GM21737 (cell line): ENCODE measurements around the gene CCIN.
"Not testable (repeated sequence)": the region's sequence is repeated elsewhere in the genome, so short reads cannot be mapped to it uniquely, and the experiment has no call there.

Experiments used
- ATAC-seq: cut with Tn5 transposase; IDR thresholded peaks from one replicate; pipeline ENCODE4 v1.9.1; 2021; ENCODE audit warnings: mild to moderate bottlenecking, moderate library complexity; ENCODE audit not compliant: unreplicated experiment

CCIN gene

GRCh38 chr9:36169166-36169565 is at the start of gene CCIN:
Gene CCIN (plus strand): TSS chr9:36169388. CDS start chr9:36169503, 115 bp downstream.
- no peak for ATAC-seq

GRCh38 chr9:36119476-36119875 is 49.7 kb upstream of the CCIN start:
- no peak for ATAC-seq

GRCh38 chr9:36120705-36121104 is 48.5 kb upstream of the CCIN start:
- ATAC-seq, result no peak

- no peak for ATAC-seq
Measured at GRCh38 chr9:36121971-36122370, 47.2 kb upstream of the CCIN start.

- ATAC-seq, result no peak
Measured at GRCh38 chr9:36123515-36123914, 45.7 kb upstream of the CCIN start.

- ATAC-seq, result no peak
Measured at GRCh38 chr9:36125062-36125855, 43.9 kb upstream of the CCIN start.

GRCh38 chr9:36126016-36126730 is 43.0 kb upstream of the CCIN start:
- ATAC-seq, result no peak

GRCh38 chr9:36127652-36128244 is 41.4 kb upstream of the CCIN start:
- ATAC-seq, result no peak

- ATAC-seq, result no peak
Measured at GRCh38 chr9:36128349-36128748, 40.8 kb upstream of the CCIN start.

GRCh38 chr9:36129139-36129538 is 40.0 kb upstream of the CCIN start:
- no peak for ATAC-seq

- ATAC-seq, result not testable (repeated sequence)
Measured at GRCh38 chr9:36131666-36132065, 37.5 kb upstream of the CCIN start.

- no peak for ATAC-seq
Measured at GRCh38 chr9:36132086-36132485, 37.1 kb upstream of the CCIN start.

GRCh38 chr9:36134761-36135505 is 34.3 kb upstream of the CCIN start:
- no peak for ATAC-seq

GRCh38 chr9:36135741-36136271 is 33.4 kb upstream of the CCIN start:
- no peak for ATAC-seq

GRCh38 chr9:36136272-36136893 is 32.8 kb upstream of the CCIN start, which contains the start of gene GLIPR2:
Gene GLIPR2 (plus strand): TSS chr9:36136733. CDS start chr9:36136779, 46 bp downstream.
- ATAC-seq, result peak; percentile 91

- ATAC-seq, result peak; percentile 28
Measured at GRCh38 chr9:36136894-36137391, 32.2 kb upstream of the CCIN start.

GRCh38 chr9:36137392-36138004 is 31.7 kb upstream of the CCIN start:
- ATAC-seq, result no peak

GRCh38 chr9:36138496-36138895 is 30.7 kb upstream of the CCIN start:
- ATAC-seq, result no peak

GRCh38 chr9:36138901-36139300 is 30.3 kb upstream of the CCIN start:
- no peak for ATAC-seq
